Measurements from ENCODE around the gene VWA8. TPM values are rescaled to one million over a fixed set of nuclear protein-coding genes. Genes with fewer than 3 reads are reported as not detected.

Gene VWA8
- polyA plus RNA-seq, 1 experiment: 12.4 TPM

GRCh38 chr13:41582027-41582463 lies 378.9 kb downstream of the VWA8 start:
- no peaks in the 10 kb centered on the region for H3K27me3 ChIP-seq (ENCODE audit: control insufficient read depth, insufficient read depth, low read length)
- H3K9me3 ChIP-seq (ENCODE audit: control insufficient read depth, insufficient read depth, low read length): no peaks in the 10 kb centered on the region
- H3K27ac ChIP-seq (ENCODE audit: low read depth, low read length): no peak overlapping the region
- no peak overlapping the region for H3K4me3 ChIP-seq (ENCODE audit: low read depth, low read length)
- CTCF ChIA-PET: interaction anchor here (0.7 kb wide), 1 partner anchor 71 kb away, joined by 3 read pairs; no protein-coding TSS in a partner anchor
- no peak for DNase-seq (ENCODE audit: low read depth, low spot score)
- POLR2A ChIA-PET: interaction anchor here (0.6 kb wide), 1 partner anchor 111 kb away, joined by 3 read pairs; no protein-coding TSS in a partner anchor
- no peak for TF ChIP-seq CTCF (IDR thresholded peaks at IDR 0.05; ENCODE audit: low read depth, low read length)

GRCh38 chr13:41580345-41580744 lies 380.6 kb downstream of the VWA8 start:
- TF ChIP-seq CTCF (IDR thresholded peaks at IDR 0.05; ENCODE audit: low read depth, low read length): no peak
- ChIA-PET CTCF (interaction anchor here (0.7 to 1.1 kb wide), 2 partner anchors 11 to 72 kb away, joined by 3 read pairs; no protein-coding TSS in a partner anchor), POLR2A (no interaction called here)
- H3K27ac ChIP-seq (ENCODE audit: low read depth, low read length): no peak overlapping the region
- no peaks in the 10 kb centered on the region for H3K27me3 ChIP-seq (ENCODE audit: control insufficient read depth, insufficient read depth, low read length)
- DNase-seq (ENCODE audit: low read depth, low spot score): no peak
- no peak overlapping the region for H3K4me3 ChIP-seq (ENCODE audit: low read depth, low read length)
- no peaks in the 10 kb centered on the region for H3K9me3 ChIP-seq (ENCODE audit: control insufficient read depth, insufficient read depth, low read length)

GRCh38 chr13:41579881-41580280 lies 381.0 kb downstream of the VWA8 start:
- Histone ChIP-seq H3K4me3 (ENCODE audit: low read depth, low read length) (no peak overlapping the region), H3K27ac (ENCODE audit: low read depth, low read length) (no peak overlapping the region), H3K27me3 (ENCODE audit: control insufficient read depth, insufficient read depth, low read length) (no peaks in the 10 kb centered on the region), H3K9me3 (ENCODE audit: control insufficient read depth, insufficient read depth, low read length) (no peaks in the 10 kb centered on the region)
- ChIA-PET POLR2A (no interaction called here), CTCF (interaction anchor here (0.7 to 1.1 kb wide), 2 partner anchors 11 to 73 kb away, joined by 3 read pairs; no protein-coding TSS in a partner anchor)
- DNase-seq (ENCODE audit: low read depth, low spot score): no peak
- TF ChIP-seq CTCF (IDR thresholded peaks at IDR 0.05; ENCODE audit: low read depth, low read length): no peak

GRCh38 chr13:41579168-41579567 lies 381.7 kb downstream of the VWA8 start:
- H3K9me3 ChIP-seq (ENCODE audit: control insufficient read depth, insufficient read depth, low read length): no peaks in the 10 kb centered on the region
- H3K27ac ChIP-seq (ENCODE audit: low read depth, low read length): no peak overlapping the region
- CTCF ChIA-PET: interaction anchor here (1.4 kb wide), 1 partner anchor 10 kb away, joined by 10 read pairs; no protein-coding TSS in a partner anchor
- H3K4me3 ChIP-seq (ENCODE audit: low read depth, low read length): no peak overlapping the region
- no peaks in the 10 kb centered on the region for H3K27me3 ChIP-seq (ENCODE audit: control insufficient read depth, insufficient read depth, low read length)
- no peak for DNase-seq (ENCODE audit: low read depth, low spot score)
- TF ChIP-seq CTCF (IDR thresholded peaks at IDR 0.05; ENCODE audit: low read depth, low read length): no peak
- POLR2A ChIA-PET: no interaction called here

- POLR2A ChIA-PET: no interaction called here
- no peak for TF ChIP-seq CTCF (IDR thresholded peaks at IDR 0.05; ENCODE audit: low read depth, low read length)
- H3K27ac ChIP-seq (ENCODE audit: low read depth, low read length): no peak overlapping the region
- no peak for DNase-seq (ENCODE audit: low read depth, low spot score)
- H3K4me3 ChIP-seq (ENCODE audit: low read depth, low read length): no peak overlapping the region
- H3K27me3 ChIP-seq (ENCODE audit: control insufficient read depth, insufficient read depth, low read length): no peaks in the 10 kb centered on the region
- CTCF ChIA-PET: interaction anchor here (1.0 to 1.4 kb wide), 2 partner anchors 9 to 120 kb away, joined by 3 to 10 read pairs; no protein-coding TSS in a partner anchor
- H3K9me3 ChIP-seq (ENCODE audit: control insufficient read depth, insufficient read depth, low read length): peaks cover 2% of the 10 kb centered on the region; the same call in 1 of the 2 replicates
These were observed 382.5 kb downstream of the VWA8 start for GRCh38 chr13:41578371-41578770.
